Smooth muscle cell (in vitro differentiated cells): ENCODE results near the gene STK24. TPM values are rescaled to one million over a fixed set of nuclear protein-coding genes. Genes with fewer than 3 reads are reported as not detected.

Source experiments
- DNase-seq: peaks from one replicate; lab custom pipeline; 2025; ENCODE audit not compliant: unreplicated experiment; lab: John Stamatoyannopoulos, UW
- H2AFZ ChIP-seq: fragments of 200-600 bp; sonication (generic); 2 replicates; pipeline ENCODE4 v1.6.0; 2016; ENCODE audit warnings: antibody characterized with exemption, low read depth, mild to moderate bottlenecking
- H3F3A ChIP-seq: fragments of 200-600 bp; sonication (generic); 2 replicates; pipeline ENCODE4 v1.6.0; 2017; ENCODE audit warnings: antibody characterized with exemption, low read depth
- H3K27ac ChIP-seq: fragments of 200-600 bp; sonication (generic); 2 replicates; pipeline ENCODE4 v1.5.1; 2016; ENCODE audit warnings: low read depth, mild to moderate bottlenecking
- H3K27me3 ChIP-seq: fragments of 200-600 bp; sonication (generic); 2 replicates; pipeline ENCODE4 v1.6.1; 2016; ENCODE audit warnings: low read depth, mild to moderate bottlenecking
- H3K36me3 ChIP-seq: fragments of 200-600 bp; sonication (generic); 2 replicates; pipeline ENCODE4 v1.5.1; 2016; ENCODE audit warnings: low read depth
- H3K4me1 ChIP-seq: fragments of 200-600 bp; sonication (generic); 2 replicates; pipeline ENCODE4 v1.5.1; 2016; ENCODE audit warnings: low read depth
- H3K4me2 ChIP-seq: fragments of 200-600 bp; sonication (generic); 2 replicates; pipeline ENCODE4 v1.6.0; 2016; ENCODE audit warnings: mild to moderate bottlenecking
- H3K4me3 ChIP-seq: fragments of 200-600 bp; sonication (generic); 2 replicates; pipeline ENCODE4 v1.5.1; 2016; ENCODE audit warnings: mild to moderate bottlenecking
- H3K79me2 ChIP-seq: fragments of 200-600 bp; sonication (generic); 2 replicates; pipeline ENCODE4 v1.6.0; 2016; ENCODE audit warnings: low read depth, mild to moderate bottlenecking
- H3K9ac ChIP-seq: fragments of 200-600 bp; sonication (generic); 2 replicates; pipeline ENCODE4 v1.6.0; 2016; ENCODE audit warnings: low read depth
- H3K9me3 ChIP-seq: fragments of 200-600 bp; sonication (generic); replicated peaks from 2 replicates; pipeline ENCODE4 v1.5.1; 2016; ENCODE audit warnings: low read depth
- H4K20me1 ChIP-seq: fragments of 200-600 bp; sonication (generic); 2 replicates; pipeline ENCODE4 v1.6.0; 2016; ENCODE audit warnings: low read depth
- WGBS: methylation state at CpG from one replicate; pipeline ENCODE4 v1.1.7; 2016; ENCODE audit warnings: low lambda C conversion rate; 5-methylcytosine and 5-hydroxymethylcytosine counted together
- polyA plus RNA-seq: library from polyadenylated mRNA; unstranded; fragments of >200 nt; fragmentation: Nextera tagmentation; extraction: Ambion mirVana; gene quantifications from 2 replicates; pipeline ENCODE4 v1.2.1, GENCODE V29; 2016
- total RNA-seq: library from RNA; depleted of rRNA; stranded (reverse); fragments of >200 nt; gene quantifications from 2 replicates; pipeline ENCODE4 v1.2.3, GENCODE V29; 2014
- TF ChIP-seq, protein P1 (sequence below): fragments of 200-600 bp; sonication (generic); IDR thresholded peaks from 2 replicates; pipeline ENCODE4 v1.5.1; 2017; ENCODE audit warnings: borderline replicate concordance, mild to moderate bottlenecking, antibody characterized with exemption; ENCODE audit not compliant: insufficient read depth, poor library complexity, severe bottlenecking

The STK24 gene
- total and polyA plus RNA-seq, 2 experiments from 2014 or later, result 80.2 to 89.1 TPM

DNA sequence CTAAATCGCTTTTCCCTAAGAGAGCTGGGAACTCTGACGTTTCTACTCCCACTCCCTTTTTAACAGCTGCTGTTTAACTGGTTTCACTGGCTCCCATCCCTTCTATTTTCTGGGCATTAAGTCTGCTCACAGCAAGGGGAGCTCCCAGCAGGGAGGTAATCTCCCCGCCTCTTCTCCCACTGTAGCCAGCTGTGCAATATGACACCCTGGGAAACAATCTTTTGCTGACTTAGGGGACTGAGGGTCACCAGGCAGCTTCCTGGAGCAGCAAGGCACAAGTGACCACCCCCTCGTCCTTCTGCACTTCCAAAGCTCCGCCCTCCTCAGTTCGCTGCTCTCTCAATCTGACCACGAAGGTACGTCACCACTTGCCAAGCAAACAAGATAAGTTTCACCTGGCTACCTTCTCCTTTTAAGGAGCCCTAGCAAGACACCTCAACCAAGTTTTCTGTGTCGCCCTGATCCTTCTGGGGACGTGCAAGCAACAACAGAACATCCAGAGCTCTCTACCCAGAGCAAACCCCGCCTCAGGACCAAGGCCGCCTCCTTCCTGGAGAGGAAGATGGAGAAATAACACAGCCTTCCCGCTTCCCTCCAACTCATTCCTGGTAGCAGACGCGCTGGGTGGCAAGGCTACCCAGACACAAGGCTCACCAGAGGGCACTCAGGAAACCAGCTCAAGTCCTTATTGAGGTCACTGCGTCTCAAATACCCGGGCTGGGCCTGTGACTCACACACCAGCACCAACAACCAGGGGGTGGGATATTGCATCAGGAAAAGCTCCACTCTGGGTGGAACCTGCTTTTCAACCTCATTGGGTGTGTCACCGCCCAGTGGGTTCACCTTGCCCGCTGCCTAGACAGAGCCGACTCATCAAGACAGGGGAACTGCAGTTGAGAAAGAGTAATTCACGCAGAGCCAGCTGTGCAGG, 92.4 kb downstream of the STK24 start:
- Histone ChIP-seq H3K27ac (peak overlapping the region; percentile 97), H4K20me1 (peaks cover 77% of the 10 kb centered on the region), H3F3A (peaks cover 14% of the 10 kb centered on the region), H2AFZ (no peak overlapping the region), H3K79me2 (peaks cover 86% of the 10 kb centered on the region), H3K4me3 (peak overlapping the region; percentile 15), H3K4me2 (peak overlapping the region; percentile 73), H3K27me3 (no peaks in the 10 kb centered on the region), H3K4me1 (peaks cover 55% of the 10 kb centered on the region), H3K9me3 (no peaks in the 10 kb centered on the region), H3K36me3 (no peaks in the 10 kb centered on the region), H3K9ac (peak overlapping the region; percentile 89)
- TF ChIP-seq, protein P1, sequence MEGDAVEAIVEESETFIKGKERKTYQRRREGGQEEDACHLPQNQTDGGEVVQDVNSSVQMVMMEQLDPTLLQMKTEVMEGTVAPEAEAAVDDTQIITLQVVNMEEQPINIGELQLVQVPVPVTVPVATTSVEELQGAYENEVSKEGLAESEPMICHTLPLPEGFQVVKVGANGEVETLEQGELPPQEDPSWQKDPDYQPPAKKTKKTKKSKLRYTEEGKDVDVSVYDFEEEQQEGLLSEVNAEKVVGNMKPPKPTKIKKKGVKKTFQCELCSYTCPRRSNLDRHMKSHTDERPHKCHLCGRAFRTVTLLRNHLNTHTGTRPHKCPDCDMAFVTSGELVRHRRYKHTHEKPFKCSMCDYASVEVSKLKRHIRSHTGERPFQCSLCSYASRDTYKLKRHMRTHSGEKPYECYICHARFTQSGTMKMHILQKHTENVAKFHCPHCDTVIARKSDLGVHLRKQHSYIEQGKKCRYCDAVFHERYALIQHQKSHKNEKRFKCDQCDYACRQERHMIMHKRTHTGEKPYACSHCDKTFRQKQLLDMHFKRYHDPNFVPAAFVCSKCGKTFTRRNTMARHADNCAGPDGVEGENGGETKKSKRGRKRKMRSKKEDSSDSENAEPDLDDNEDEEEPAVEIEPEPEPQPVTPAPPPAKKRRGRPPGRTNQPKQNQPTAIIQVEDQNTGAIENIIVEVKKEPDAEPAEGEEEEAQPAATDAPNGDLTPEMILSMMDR, result no peak
- 8% methylated on average over 21 of the region's 21 CpGs for WGBS
- peak; percentile 39 for DNase-seq

DNA sequence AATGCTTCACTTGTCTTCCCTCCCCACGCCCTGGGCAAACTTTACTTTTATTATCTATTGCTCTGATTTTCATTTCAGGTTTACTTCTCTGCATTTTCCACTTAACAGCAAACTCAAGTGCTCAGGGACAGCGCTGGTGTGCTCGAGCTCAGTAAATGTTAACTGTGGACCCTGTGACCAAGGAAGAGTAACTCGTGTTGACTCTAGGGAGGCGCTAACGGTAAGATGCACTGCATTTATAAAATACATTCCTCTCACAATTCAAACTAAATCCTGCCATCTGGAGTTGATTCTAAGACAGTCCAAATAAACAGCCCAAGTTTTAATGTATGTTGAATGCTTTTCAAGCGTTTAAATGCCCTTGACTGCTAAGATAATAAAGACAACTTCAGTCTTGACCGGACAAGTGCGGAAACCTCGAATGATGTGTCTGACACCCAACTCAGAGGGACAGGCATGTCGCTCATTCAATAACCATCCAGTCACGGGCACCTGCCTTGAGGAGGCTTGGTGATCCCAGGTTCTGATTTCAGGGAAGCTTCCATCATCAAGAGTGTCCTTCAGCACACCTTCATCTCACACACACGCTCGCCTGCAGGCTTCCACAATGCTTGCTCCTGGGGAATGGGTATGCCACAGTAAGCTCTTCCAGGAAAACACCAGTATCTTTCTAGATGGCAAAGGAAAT, 93.2 kb downstream of the STK24 start:
- no peak for DNase-seq
- peaks cover 70% of the 10 kb centered on the region for H4K20me1 ChIP-seq
- H3K9me3 ChIP-seq, result no peaks in the 10 kb centered on the region
- peaks cover 14% of the 10 kb centered on the region for H3F3A ChIP-seq
- TF ChIP-seq, protein P1, result no peak
- WGBS, result 57% methylated on average over 14 of the region's 14 CpGs
- H3K27me3 ChIP-seq, result no peaks in the 10 kb centered on the region
- peak overlapping the region; percentile 89 for H3K9ac ChIP-seq
- no peaks in the 10 kb centered on the region for H3K36me3 ChIP-seq
- H3K27ac ChIP-seq, result peak overlapping the region; percentile 97
- H3K4me1 ChIP-seq, result peaks cover 63% of the 10 kb centered on the region
- H3K4me2 ChIP-seq, result peak overlapping the region; percentile 73
- peaks cover 86% of the 10 kb centered on the region for H3K79me2 ChIP-seq
- H2AFZ ChIP-seq, result no peak overlapping the region
- peak overlapping the region; percentile 15 for H3K4me3 ChIP-seq

DNA sequence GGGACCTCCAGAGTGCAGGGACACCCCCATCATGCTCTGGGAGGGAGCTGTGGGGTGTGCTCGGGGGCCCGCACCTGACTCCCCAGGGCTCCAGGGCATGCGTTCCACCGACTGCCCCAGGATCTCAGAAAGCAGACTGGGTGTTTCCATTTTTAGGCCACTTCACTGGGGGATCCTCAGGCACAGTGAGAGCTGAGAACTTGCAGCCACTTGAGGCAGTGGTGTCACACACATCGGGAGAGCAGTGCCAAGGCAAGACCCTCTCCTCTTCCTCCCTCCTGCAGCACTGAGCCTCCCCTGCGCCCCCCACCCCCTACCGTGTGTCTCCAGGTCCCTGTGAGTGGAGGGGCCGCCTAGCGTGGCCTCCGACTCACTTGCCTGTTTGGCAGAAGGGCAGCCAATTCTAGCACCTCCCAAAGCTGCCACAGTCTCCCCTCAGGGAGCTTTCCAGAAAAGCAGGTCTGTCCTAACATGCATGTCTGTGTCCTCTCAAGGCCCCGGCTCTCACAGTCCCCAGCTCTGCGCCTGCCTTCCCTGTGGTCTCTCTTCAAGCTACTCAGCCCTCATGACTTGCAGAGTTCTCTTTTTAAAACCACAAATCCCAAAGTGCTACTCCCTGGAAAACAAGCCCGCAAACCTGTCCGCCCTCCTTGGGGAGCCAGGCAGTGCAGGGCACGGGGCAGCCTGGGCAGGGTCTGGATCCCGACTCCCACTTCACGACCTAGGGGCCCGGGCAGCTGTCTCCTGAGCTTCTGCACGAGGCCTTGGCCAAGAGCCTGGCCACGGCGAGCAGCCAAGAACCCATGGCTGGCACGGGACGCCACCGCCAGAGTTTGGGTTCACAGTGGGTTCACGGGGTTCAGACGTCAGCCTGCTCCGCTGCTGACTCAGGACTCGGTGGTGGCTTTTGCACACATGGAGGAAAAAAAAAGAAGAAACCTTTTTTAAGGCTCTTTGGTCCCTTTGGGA, 94.1 kb downstream of the STK24 start:
- TF ChIP-seq, protein P1, result no peak
- peak overlapping the region; percentile 73 for H3K4me2 ChIP-seq
- H3K36me3 ChIP-seq, result no peaks in the 10 kb centered on the region
- peaks cover 66% of the 10 kb centered on the region for H4K20me1 ChIP-seq
- WGBS, result 74% methylated on average over 26 of the region's 28 CpGs
- no peaks in the 10 kb centered on the region for H3K9me3 ChIP-seq
- H2AFZ ChIP-seq, result no peak overlapping the region
- no peak overlapping the region for H3K4me3 ChIP-seq
- H3K4me1 ChIP-seq, result peaks cover 73% of the 10 kb centered on the region
- DNase-seq, result no peak
- no peak overlapping the region for H3K9ac ChIP-seq
- H3K27me3 ChIP-seq, result no peaks in the 10 kb centered on the region
- H3F3A ChIP-seq, result peaks cover 15% of the 10 kb centered on the region
- peak overlapping the region; percentile 97 for H3K27ac ChIP-seq
- peaks cover 86% of the 10 kb centered on the region for H3K79me2 ChIP-seq
